HEK293 (cell line): ENCODE results near the gene SMCP.

Source experiments
- CTCF ChIA-PET: fragments of 350-600 bp; formaldehyde crosslinking; extraction: SDS; loops from one replicate; lab custom pipeline; 2021; ENCODE audit warnings: antibody characterized with exemption; lab: Yijun Ruan, JAX
- POLR2A ChIA-PET: fragments of 300-600 bp; formaldehyde crosslinking; extraction: SDS; loops from one replicate; lab custom pipeline; 2020; ENCODE audit warnings: antibody characterized with exemption, inconsistent platforms; lab: Yijun Ruan, JAX
- H3K27ac ChIP-seq: fragments of 200-500 bp; sonication (Bioruptor generic); 2 replicates; pipeline ENCODE4 v1.5.1; 2014; ENCODE audit warnings: low read depth, low read length, control low read depth, inconsistent platforms; ENCODE audit errors: extremely low read depth
- H3K36me3 ChIP-seq, 2 experiments: fragments of 200-500 bp in 1 of 2; sonication (Bioruptor generic) in 1 of 2; 1 replicate in 1 of 2; 2 replicates in 1 of 2; pipeline ENCODE4 v1.5.1; 2014 to 2017; ENCODE audit warnings: inconsistent platforms in 2 of 2, low read length in 2 of 2; ENCODE audit not compliant: control insufficient read depth in 2 of 2, insufficient read depth in 1 of 2
- H3K4me1 ChIP-seq: fragments of 200-500 bp; sonication (Bioruptor generic); 2 replicates; pipeline ENCODE4 v1.5.1; 2014; ENCODE audit warnings: mild to moderate bottlenecking, low read length, inconsistent platforms; ENCODE audit not compliant: control insufficient read depth, insufficient read depth
- H3K4me3 ChIP-seq: 2 replicates; pipeline ENCODE4 v1.5.1; 2011; ENCODE audit warnings: low read depth, mild to moderate bottlenecking, control low read depth, low read length, moderate library complexity
- H3K9me3 ChIP-seq: fragments of 200-500 bp; sonication (Bioruptor generic); 2 replicates; pipeline ENCODE4 v1.5.1; 2014; ENCODE audit warnings: low read depth, low read length, inconsistent platforms; ENCODE audit not compliant: control insufficient read depth, insufficient read depth
- GLI4 ChIP-seq: fragments of 450-650 bp; formaldehyde crosslinking; IDR thresholded peaks from 2 replicates; pipeline ENCODE4 v1.5.1; 2016; ENCODE audit warnings: missing biosample characterization, missing genetic modification characterization
- PRDM1 ChIP-seq: fragments of 450-650 bp; formaldehyde crosslinking; IDR thresholded peaks from 2 replicates; pipeline ENCODE4; 2016; ENCODE audit warnings: missing biosample characterization, missing genetic modification characterization
- YY2 ChIP-seq: fragments of 450-650 bp; formaldehyde crosslinking; IDR thresholded peaks from 2 replicates; pipeline ENCODE4 v1.5.1; 2016; ENCODE audit warnings: missing biosample characterization, missing genetic modification characterization
- ZBTB20 ChIP-seq: fragments of 450-650 bp; formaldehyde crosslinking; IDR thresholded peaks from 2 replicates; pipeline ENCODE4 v1.5.1; 2016; ENCODE audit warnings: missing biosample characterization, missing genetic modification characterization
- ZBTB44 ChIP-seq: fragments of 450-650 bp; IDR thresholded peaks from 2 replicates; pipeline ENCODE4 v1.5.1; 2018; ENCODE audit warnings: missing biosample characterization, mild to moderate bottlenecking, missing genetic modification characterization
- ZNF114 ChIP-seq: fragments of 450-650 bp; formaldehyde crosslinking; IDR thresholded peaks from 2 replicates; pipeline ENCODE4 v1.5.0; 2017; ENCODE audit warnings: missing biosample characterization, missing genetic modification characterization
- ZNF169 ChIP-seq: fragments of 450-650 bp; formaldehyde crosslinking; IDR thresholded peaks from 2 replicates; pipeline ENCODE4 v1.5.1; 2016; ENCODE audit warnings: missing biosample characterization, missing genetic modification characterization
- ZNF2 ChIP-seq: fragments of 450-650 bp; formaldehyde crosslinking; IDR thresholded peaks from 2 replicates; pipeline ENCODE4 v1.5.1; 2016; ENCODE audit warnings: missing biosample characterization, missing genetic modification characterization
- ZNF239 ChIP-seq: fragments of 450-650 bp; formaldehyde crosslinking; IDR thresholded peaks from 2 replicates; pipeline ENCODE4 v1.5.1; 2016; ENCODE audit warnings: missing biosample characterization, missing genetic modification characterization
- ZNF362 ChIP-seq: fragments of 450-650 bp; formaldehyde crosslinking; IDR thresholded peaks from 2 replicates; pipeline ENCODE4 v1.5.1; 2016; ENCODE audit warnings: missing biosample characterization, missing genetic modification characterization
- ZNF394 ChIP-seq: fragments of 450-650 bp; formaldehyde crosslinking; IDR thresholded peaks from 2 replicates; pipeline ENCODE4 v1.5.1; 2016; ENCODE audit warnings: missing biosample characterization, missing genetic modification characterization, mild to moderate bottlenecking, moderate library complexity, borderline replicate concordance
- ZNF404 ChIP-seq: fragments of 450-650 bp; formaldehyde crosslinking; IDR thresholded peaks from 2 replicates; pipeline ENCODE4 v1.5.1; 2017; ENCODE audit warnings: missing biosample characterization, missing genetic modification characterization
- ZNF501 ChIP-seq: fragments of 450-650 bp; formaldehyde crosslinking; IDR thresholded peaks from 2 replicates; pipeline ENCODE4 v1.5.1; 2016; ENCODE audit warnings: missing biosample characterization, missing genetic modification characterization
- ZNF521 ChIP-seq: fragments of 450-650 bp; formaldehyde crosslinking; IDR thresholded peaks from 2 replicates; pipeline ENCODE4 v1.5.1; 2017; ENCODE audit warnings: missing biosample characterization, mild to moderate bottlenecking, missing genetic modification characterization
- ZNF654 ChIP-seq: fragments of 450-650 bp; formaldehyde crosslinking; IDR thresholded peaks from 2 replicates; pipeline ENCODE4 v1.5.1; 2016; ENCODE audit warnings: low read depth, missing biosample characterization, missing genetic modification characterization
- ZNF76 ChIP-seq: fragments of 450-650 bp; formaldehyde crosslinking; IDR thresholded peaks from 2 replicates; pipeline ENCODE4; 2016; ENCODE audit warnings: low read depth, missing biosample characterization, missing genetic modification characterization, borderline replicate concordance
- ZNF776 ChIP-seq: fragments of 450-650 bp; formaldehyde crosslinking; IDR thresholded peaks from 2 replicates; pipeline ENCODE4 v1.5.0; 2017; ENCODE audit warnings: missing biosample characterization, missing genetic modification characterization, borderline replicate concordance
- TF ChIP-seq, protein P1 (sequence below): fragments of 450-650 bp; formaldehyde crosslinking; IDR thresholded peaks from 2 replicates; pipeline ENCODE4 v1.5.1; 2016; ENCODE audit warnings: missing biosample characterization, missing genetic modification characterization
- TF ChIP-seq, protein P2 (sequence below): fragments of 450-650 bp; formaldehyde crosslinking; IDR thresholded peaks from 2 replicates; pipeline ENCODE4 v1.5.1; 2017; ENCODE audit warnings: missing biosample characterization, missing genetic modification characterization

Gene SMCP

GRCh38 chr1:152932170-152932811 is 54.2 kb downstream of the SMCP start:
- no peaks in the 10 kb centered on the region for H3K36me3 ChIP-seq
- H3K27ac ChIP-seq: no peak overlapping the region
- CTCF ChIA-PET: no interaction called here
- no peaks in the 10 kb centered on the region for H3K9me3 ChIP-seq
- H3K4me1 ChIP-seq: no peaks in the 10 kb centered on the region
- TF ChIP-seq ZNF394 (no peak), PRDM1 (tag by site-specific recombination) (no peak), ZNF76 (tag by site-specific recombination) (no peak), ZNF2 (no peak), YY2 (tag by site-specific recombination) (no peak)
- POLR2A ChIA-PET: no interaction called here
- no peak overlapping the region for H3K4me3 ChIP-seq

- CTCF ChIA-PET: interaction anchor here (0.9 to 1.4 kb wide), 2 partner anchors 15 to 55 kb away, joined by 4 read pairs; partner anchors contain the start of gene SMCP
- POLR2A ChIA-PET: no interaction called here
- no peaks in the 10 kb centered on the region for H3K9me3 ChIP-seq
- no peaks in the 10 kb centered on the region for H3K4me1 ChIP-seq
- H3K27ac ChIP-seq: no peak overlapping the region
- H3K36me3 ChIP-seq: no peaks in the 10 kb centered on the region
- no peak for TF ChIP-seq ZNF169 (tag by site-specific recombination)
- TF ChIP-seq ZNF239 (tag by site-specific recombination): no peak
- TF ChIP-seq ZNF521 (tag by site-specific recombination): no peak
- TF ChIP-seq, protein P1, sequence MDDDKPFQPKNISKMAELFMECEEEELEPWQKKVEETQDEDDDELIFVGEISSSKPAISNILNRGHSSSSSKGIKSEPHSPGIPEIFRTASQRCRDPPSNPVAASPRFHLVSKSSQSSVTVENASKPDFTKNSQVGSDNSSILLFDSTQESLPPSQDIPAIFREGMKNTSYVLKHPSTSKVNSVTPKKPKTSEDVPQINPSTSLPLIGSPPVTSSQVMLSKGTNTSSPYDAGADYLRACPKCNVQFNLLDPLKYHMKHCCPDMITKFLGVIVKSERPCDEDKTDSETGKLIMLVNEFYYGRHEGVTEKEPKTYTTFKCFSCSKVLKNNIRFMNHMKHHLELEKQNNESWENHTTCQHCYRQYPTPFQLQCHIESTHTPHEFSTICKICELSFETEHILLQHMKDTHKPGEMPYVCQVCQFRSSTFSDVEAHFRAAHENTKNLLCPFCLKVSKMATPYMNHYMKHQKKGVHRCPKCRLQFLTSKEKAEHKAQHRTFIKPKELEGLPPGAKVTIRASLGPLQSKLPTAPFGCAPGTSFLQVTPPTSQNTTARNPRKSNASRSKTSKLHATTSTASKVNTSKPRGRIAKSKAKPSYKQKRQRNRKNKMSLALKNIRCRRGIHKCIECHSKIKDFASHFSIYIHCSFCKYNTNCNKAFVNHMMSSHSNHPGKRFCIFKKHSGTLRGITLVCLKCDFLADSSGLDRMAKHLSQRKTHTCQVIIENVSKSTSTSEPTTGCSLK: no peak
- TF ChIP-seq ZNF501 (tag by site-specific recombination): no peak
- TF ChIP-seq, protein P2, sequence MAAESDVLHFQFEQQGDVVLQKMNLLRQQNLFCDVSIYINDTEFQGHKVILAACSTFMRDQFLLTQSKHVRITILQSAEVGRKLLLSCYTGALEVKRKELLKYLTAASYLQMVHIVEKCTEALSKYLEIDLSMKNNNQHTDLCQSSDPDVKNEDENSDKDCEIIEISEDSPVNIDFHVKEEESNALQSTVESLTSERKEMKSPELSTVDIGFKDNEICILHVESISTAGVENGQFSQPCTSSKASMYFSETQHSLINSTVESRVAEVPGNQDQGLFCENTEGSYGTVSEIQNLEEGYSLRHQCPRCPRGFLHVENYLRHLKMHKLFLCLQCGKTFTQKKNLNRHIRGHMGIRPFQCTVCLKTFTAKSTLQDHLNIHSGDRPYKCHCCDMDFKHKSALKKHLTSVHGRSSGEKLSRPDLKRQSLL (tag by site-specific recombination): no peak
- TF ChIP-seq ZNF404 (tag by site-specific recombination): no peak
- no peak for TF ChIP-seq ZBTB20 (tag by site-specific recombination)
- no peak for TF ChIP-seq ZNF654 (tag by site-specific recombination)
- no peak for TF ChIP-seq ZBTB44 (tag by site-specific recombination)
- TF ChIP-seq GLI4: no peak
- no peak for TF ChIP-seq ZNF362 (tag by site-specific recombination)
- TF ChIP-seq ZNF776 (tag by site-specific recombination): no peak
- TF ChIP-seq ZNF114 (tag by site-specific recombination): no peak
- H3K4me3 ChIP-seq: no peak overlapping the region
Observed at GRCh38 chr1:152933196-152933595, 55.1 kb downstream of the SMCP start.
